Panc1 (cell line): ENCODE measurements around the gene NFKBIZ. TPM values are rescaled to one million over a fixed set of nuclear protein-coding genes. Genes with fewer than 3 reads are reported as not detected.

ENCODE experiments used
- ATAC-seq: fragments of 200-7000 bp; cut with Tn5 transposase; 2 replicates; pipeline ENCODE4 v1.9.1; 2020; ENCODE audit warnings: mild to moderate bottlenecking, moderate library complexity
- BruUV-seq: library from RNA; stranded (reverse); fragments of 400-500 nt; replicated peaks from 2 replicates; lab custom pipeline; 2021; lab: Mats Ljungman, UMichigan
- CTCF ChIA-PET: fragments of 300-600 bp; sonication (Branson Sonifier 250); formaldehyde crosslinking; loops from one replicate; lab custom pipeline; 2022; ENCODE audit warnings: antibody characterized with exemption; lab: Charles Lee
- POLR2A ChIA-PET: fragments of 300-600 bp; sonication (Branson Sonifier 250); formaldehyde crosslinking; loops from one replicate; lab custom pipeline; 2022; ENCODE audit warnings: antibody characterized with exemption; lab: Charles Lee
- DNase-seq: peaks from one replicate; pipeline ENCODE4 v3.0.0-alpha.2; 2010; ENCODE audit warnings: low read depth, low spot score
- H3K27ac ChIP-seq: 2 replicates; pipeline ENCODE4 v1.5.1; 2011; ENCODE audit warnings: mild to moderate bottlenecking, low read length, inconsistent platforms
- H3K27me3 ChIP-seq: fragments of 200-500 bp; sonication (Bioruptor generic); 2 replicates; pipeline ENCODE4 v1.6.0; 2014; ENCODE audit warnings: low read length, inconsistent platforms; ENCODE audit not compliant: control insufficient read depth, insufficient read depth
- H3K36me3 ChIP-seq: fragments of 200-500 bp; sonication (Bioruptor generic); 2 replicates; pipeline ENCODE4 v1.5.1; 2014; ENCODE audit warnings: inconsistent platforms, mild to moderate bottlenecking, low read length, moderate library complexity; ENCODE audit not compliant: control insufficient read depth, insufficient read depth
- H3K4me1 ChIP-seq: 2 replicates; pipeline ENCODE4 v1.5.1; 2011; ENCODE audit warnings: inconsistent platforms, mild to moderate bottlenecking, low read length, moderate library complexity; ENCODE audit not compliant: control insufficient read depth, insufficient read depth
- H3K4me3 ChIP-seq, 2 experiments: 2 replicates each; pipeline ENCODE4 v1.5.1; 2011 to 2012; ENCODE audit warnings: low read depth in 2 of 2, low read length in 2 of 2, mild to moderate bottlenecking in 2 of 2, inconsistent platforms in 1 of 2, moderate library complexity in 1 of 2
- H3K9me3 ChIP-seq: fragments of 200-500 bp; sonication (Bioruptor generic); 2 replicates; pipeline ENCODE4 v1.5.1; 2014; ENCODE audit warnings: low read depth, mild to moderate bottlenecking, inconsistent platforms, low read length, moderate library complexity; ENCODE audit not compliant: control insufficient read depth, insufficient read depth
- POLR2AphosphoS5 ChIP-seq: IDR thresholded peaks from 2 replicates; pipeline ENCODE4 v1.6.1; 2012; ENCODE audit warnings: mild to moderate bottlenecking, low read depth, low read length, moderate library complexity
- SIN3A ChIP-seq: IDR thresholded peaks from 2 replicates; pipeline ENCODE4 v1.6.1; 2012; ENCODE audit warnings: low read depth, mild to moderate bottlenecking, low read length, moderate library complexity, borderline replicate concordance; ENCODE audit not compliant: insufficient read depth
- TCF7L2 ChIP-seq: IDR thresholded peaks from 2 replicates; pipeline ENCODE4 v1.6.1; 2011; ENCODE audit warnings: mild to moderate bottlenecking, low read depth, low read length, inconsistent platforms
- in situ Hi-C: cut with HindIII; loops from 2 replicates; pipeline ENCODE4 v1.10.0; 2016; ENCODE audit warnings: low sequenced_read_pairs, low pct_unique_long_range_greater_than_20kb
- intact Hi-C: fragments of 100-400 bp; cut with micrococcal nuclease; formaldehyde crosslinking; loops from one replicate; pipeline ENCODE4 v1.10.0; 2022; ENCODE audit not compliant: unreplicated experiment
- total RNA-seq: library from RNA; stranded (reverse); gene quantifications from one replicate; pipeline ENCODE4 v1.2.1, GENCODE V29; 2021; ENCODE audit not compliant: unreplicated experiment
- TF ChIP-seq, protein P1 (sequence below), 2 experiments: IDR thresholded peaks; 2 replicates each; pipeline ENCODE4 v1.6.1; 2011 to 2012; ENCODE audit warnings: low read depth in 2 of 2, control low read depth in 1 of 2, low read length in 1 of 2, mild to moderate bottlenecking in 1 of 2, moderate library complexity in 1 of 2; ENCODE audit not compliant: insufficient read depth in 1 of 2
- TF ChIP-seq, protein P2 (sequence below): fragments of 450-650 bp; IDR thresholded peaks from 2 replicates; pipeline ENCODE4 v1.5.1; 2017; ENCODE audit warnings: mild to moderate bottlenecking

NFKBIZ gene
- total RNA-seq, 1 experiment from 2014 or later: 17.4 TPM

DNA sequence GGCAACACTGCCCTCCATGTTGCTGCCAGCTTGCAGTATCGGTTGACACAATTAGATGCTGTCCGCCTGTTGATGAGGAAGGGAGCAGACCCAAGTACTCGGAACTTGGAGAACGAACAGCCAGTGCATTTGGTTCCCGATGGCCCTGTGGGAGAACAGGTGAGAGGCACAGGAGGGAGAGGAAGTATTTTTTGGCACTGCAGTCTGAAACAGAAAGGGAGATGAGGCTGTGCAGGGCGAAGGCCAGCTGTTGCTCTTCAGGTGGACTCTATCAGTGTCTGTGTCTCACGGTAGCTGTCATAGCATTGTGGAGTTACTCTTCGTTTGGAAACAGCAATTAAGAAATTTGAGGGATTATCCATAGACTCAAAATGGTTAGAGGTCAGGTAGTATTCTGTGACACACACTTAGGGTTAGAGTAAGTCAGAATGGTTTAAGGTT lies 8.0 kb downstream of the NFKBIZ start:
- Histone ChIP-seq H3K4me1 (no peaks in the 10 kb centered on the region), H3K27ac (no peak overlapping the region), H3K4me3 (0 out of 4 replicates have a peak overlapping the region, but pooled peaks of 1 of the 2 experiments have one; percentile 7), H3K36me3 (peaks cover 72% of the 10 kb centered on the region), H3K9me3 (no peaks in the 10 kb centered on the region), H3K27me3 (no peaks in the 10 kb centered on the region)
- in situ Hi-C loops (no loop called here), intact Hi-C loops (no loop called here)
- ChIA-PET POLR2A (no interaction called here), CTCF (no interaction called here)
- TF ChIP-seq, protein P1, sequence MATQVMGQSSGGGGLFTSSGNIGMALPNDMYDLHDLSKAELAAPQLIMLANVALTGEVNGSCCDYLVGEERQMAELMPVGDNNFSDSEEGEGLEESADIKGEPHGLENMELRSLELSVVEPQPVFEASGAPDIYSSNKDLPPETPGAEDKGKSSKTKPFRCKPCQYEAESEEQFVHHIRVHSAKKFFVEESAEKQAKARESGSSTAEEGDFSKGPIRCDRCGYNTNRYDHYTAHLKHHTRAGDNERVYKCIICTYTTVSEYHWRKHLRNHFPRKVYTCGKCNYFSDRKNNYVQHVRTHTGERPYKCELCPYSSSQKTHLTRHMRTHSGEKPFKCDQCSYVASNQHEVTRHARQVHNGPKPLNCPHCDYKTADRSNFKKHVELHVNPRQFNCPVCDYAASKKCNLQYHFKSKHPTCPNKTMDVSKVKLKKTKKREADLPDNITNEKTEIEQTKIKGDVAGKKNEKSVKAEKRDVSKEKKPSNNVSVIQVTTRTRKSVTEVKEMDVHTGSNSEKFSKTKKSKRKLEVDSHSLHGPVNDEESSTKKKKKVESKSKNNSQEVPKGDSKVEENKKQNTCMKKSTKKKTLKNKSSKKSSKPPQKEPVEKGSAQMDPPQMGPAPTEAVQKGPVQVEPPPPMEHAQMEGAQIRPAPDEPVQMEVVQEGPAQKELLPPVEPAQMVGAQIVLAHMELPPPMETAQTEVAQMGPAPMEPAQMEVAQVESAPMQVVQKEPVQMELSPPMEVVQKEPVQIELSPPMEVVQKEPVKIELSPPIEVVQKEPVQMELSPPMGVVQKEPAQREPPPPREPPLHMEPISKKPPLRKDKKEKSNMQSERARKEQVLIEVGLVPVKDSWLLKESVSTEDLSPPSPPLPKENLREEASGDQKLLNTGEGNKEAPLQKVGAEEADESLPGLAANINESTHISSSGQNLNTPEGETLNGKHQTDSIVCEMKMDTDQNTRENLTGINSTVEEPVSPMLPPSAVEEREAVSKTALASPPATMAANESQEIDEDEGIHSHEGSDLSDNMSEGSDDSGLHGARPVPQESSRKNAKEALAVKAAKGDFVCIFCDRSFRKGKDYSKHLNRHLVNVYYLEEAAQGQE (IDR thresholded peaks at IDR 0.05; ENCODE audit: insufficient read depth in 1 of 2, low read depth in 2 of 2, low read length in 1 of 2): no peak
- TF ChIP-seq POLR2AphosphoS5: no peak
- no peak for TF ChIP-seq SIN3A
- TF ChIP-seq, protein P2, sequence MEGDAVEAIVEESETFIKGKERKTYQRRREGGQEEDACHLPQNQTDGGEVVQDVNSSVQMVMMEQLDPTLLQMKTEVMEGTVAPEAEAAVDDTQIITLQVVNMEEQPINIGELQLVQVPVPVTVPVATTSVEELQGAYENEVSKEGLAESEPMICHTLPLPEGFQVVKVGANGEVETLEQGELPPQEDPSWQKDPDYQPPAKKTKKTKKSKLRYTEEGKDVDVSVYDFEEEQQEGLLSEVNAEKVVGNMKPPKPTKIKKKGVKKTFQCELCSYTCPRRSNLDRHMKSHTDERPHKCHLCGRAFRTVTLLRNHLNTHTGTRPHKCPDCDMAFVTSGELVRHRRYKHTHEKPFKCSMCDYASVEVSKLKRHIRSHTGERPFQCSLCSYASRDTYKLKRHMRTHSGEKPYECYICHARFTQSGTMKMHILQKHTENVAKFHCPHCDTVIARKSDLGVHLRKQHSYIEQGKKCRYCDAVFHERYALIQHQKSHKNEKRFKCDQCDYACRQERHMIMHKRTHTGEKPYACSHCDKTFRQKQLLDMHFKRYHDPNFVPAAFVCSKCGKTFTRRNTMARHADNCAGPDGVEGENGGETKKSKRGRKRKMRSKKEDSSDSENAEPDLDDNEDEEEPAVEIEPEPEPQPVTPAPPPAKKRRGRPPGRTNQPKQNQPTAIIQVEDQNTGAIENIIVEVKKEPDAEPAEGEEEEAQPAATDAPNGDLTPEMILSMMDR: no peak
- no peak for TF ChIP-seq TCF7L2
- DNase-seq (no peak), ATAC-seq (no peak)
- no TSS peak for BruUV-seq

DNA sequence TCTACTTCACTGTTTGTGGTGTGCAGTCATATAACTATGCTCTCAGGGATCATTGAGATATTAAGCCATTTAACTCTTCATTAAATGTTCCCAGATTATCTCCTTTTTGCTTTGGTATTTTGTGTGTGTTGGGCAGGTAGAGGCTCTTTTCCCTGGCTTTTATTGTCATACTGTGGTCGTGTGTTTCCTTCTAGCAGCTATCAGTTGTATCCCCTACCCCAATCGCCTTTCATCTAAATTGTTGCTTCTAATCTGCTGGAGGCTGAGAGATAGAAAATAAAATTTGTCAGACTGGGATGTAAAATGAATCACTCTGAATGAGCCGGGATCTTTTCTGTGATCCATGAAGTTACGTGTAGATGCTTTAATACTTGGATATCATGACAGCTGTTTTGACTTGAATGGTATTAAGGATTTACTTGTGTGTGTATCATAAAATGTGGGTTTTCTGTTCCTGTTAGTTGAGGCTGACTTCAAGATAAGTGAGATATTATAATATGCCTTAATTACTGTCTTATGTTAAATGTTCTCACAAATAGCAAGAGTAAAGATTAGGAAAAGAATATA lies 9.2 kb downstream of the NFKBIZ start:
- Histone ChIP-seq H3K9me3 (no peaks in the 10 kb centered on the region), H3K27me3 (no peaks in the 10 kb centered on the region), H3K4me1 (no peaks in the 10 kb centered on the region), H3K4me3 (no peak overlapping the region), H3K36me3 (peaks cover 62% of the 10 kb centered on the region), H3K27ac (no peak overlapping the region)
- BruUV-seq: no TSS peak
- DNase-seq: no peak
- TF ChIP-seq TCF7L2: no peak
- no peak for TF ChIP-seq POLR2AphosphoS5
- no peak for TF ChIP-seq SIN3A
- TF ChIP-seq, protein P1 (IDR thresholded peaks at IDR 0.05; ENCODE audit: insufficient read depth in 1 of 2, low read depth in 2 of 2, low read length in 1 of 2): no peak
- TF ChIP-seq, protein P2: no peak
- POLR2A ChIA-PET: no interaction called here
- intact Hi-C loops (no loop called here), in situ Hi-C loops (no loop called here)
- no peak for ATAC-seq
- CTCF ChIA-PET: no interaction called here
